Activated effector memory CD4-positive, alpha-beta T cell treated with anti-CD3 and anti-CD28 coated beads, Interleukin-2, amount 50 U/mL, for 16 hours (primary cell): ENCODE results near the gene VAPA.

ENCODE experiments used
- DNase-seq: peaks from one replicate; pipeline ENCODE4 v3.0.0-alpha.2; 2020

The VAPA gene

DNA sequence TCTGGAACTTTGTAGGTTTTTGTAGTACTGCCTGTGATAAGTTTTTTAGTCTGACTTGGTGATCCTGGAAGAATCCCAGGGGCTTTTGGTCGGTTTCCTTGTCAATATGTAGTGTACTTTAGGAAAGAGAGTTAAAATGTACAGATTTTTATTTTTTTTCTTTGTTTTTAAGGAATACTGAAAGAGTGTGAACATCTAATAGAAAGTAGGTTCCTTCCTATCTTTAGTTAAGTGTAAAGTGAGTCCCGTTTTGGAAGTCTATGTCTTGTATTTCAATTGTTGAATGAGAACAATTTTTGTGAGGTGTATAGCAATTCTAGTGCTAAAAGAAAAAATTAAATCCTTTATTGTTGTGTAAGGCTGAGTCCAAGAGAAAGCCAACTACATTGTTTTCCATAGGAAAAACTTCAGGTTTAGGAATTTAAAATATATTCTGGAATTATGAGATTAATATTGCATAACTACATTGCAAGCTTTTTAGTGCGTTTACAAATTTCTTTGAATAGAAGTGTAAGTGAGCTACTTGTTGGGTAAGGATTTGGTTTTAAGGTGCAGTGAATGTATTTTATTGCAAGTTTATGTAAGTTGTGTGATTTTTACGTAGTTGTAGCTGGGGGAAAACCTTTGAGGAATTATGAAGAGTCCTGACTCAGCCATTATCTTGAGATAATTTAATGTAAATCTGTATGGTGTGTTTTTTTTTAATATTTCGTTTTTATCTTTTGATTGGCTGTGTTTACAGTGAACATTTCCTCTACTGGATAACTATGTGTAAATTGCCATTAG is 1.7 kb downstream of the VAPA start:
- DNase-seq: no peak

- no peak for DNase-seq
These were observed 2.3 kb downstream of the VAPA start for GRCh38 chr18:9916077-9916639.

DNA sequence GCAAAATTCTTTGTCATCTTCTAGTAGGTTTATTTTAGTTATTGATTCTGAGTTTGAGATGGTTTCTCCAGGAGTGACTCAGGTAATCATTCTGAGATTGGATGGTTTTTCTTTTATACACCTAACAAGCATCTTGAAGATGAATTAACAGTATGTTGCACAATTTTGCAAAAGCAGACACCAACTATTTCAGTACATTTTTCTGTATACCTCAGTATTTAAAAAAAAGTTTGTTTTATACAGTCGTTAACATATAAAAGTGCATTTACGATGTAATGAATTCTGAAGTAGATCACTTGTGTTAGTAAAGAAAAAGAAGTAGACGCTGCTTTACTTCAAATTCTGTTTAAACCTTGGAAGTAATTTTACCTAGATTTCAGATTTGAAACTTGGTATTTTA is 3.0 kb downstream of the VAPA start:
- no peak for DNase-seq

- no peak for DNase-seq
These were observed 4.3 kb downstream of the VAPA start for GRCh38 chr18:9918016-9918680.

GRCh38 chr18:9919564-9920232 is 5.9 kb downstream of the VAPA start:
- no peak for DNase-seq

DNA sequence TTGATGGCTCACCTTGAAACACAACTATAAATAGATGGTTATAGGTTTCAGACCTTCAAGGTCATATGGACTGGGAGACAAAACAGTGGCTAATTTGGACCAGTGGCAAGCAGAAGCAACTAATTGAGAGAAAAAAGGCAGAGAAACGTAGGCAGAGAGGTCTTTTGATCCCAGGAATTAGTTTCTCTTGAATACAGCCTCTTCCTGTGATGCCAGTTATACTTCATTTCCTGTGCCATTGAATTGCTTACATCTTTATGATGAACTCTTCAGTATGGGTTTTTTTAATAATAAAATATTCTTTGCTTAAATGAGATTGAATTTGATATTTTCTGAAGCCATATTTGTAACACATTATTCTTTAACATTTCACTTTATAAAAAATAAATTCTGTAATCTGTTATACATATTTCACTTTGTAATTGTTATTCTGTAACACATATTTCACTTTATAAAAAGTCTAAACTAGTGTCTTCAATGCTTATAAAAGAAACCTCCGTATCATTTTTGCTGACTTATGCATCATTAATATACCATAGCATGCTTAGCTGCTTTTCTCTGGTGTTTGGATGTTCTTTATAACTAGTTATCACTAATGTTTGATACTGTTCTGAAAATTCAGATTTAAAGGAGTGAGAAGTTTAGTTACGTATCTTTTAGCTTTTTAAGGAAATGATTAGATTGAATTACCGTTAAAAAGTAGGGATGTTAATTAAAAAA is 8.9 kb downstream of the VAPA start:
- DNase-seq: no peak

DNA sequence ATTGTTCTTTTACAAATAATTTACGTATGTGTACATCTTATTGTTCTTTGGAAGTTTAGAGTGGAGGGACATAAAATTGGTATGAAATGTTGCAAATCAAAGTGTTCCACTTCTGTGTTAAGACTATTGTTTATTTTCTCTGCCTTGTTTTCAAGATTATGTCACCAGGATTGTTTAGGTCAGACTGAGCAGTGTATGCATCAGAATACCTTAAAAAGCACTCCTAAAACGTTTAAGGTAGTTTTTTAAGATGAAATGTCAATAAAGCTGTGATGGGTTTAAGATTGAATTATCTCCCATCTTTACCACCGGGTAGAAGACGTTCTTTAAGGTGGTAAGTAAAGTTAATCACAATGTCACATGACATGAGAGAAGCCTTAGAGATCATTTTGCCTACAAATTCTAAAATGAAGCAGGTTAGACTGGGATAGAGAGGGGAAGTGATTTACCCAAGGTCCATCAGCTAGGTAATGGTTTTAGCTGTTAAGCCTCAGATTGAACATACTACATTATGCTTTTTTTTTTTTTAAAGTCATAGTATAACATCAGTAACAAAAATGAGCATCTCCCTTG is 10.6 kb downstream of the VAPA start:
- no peak for DNase-seq

DNA sequence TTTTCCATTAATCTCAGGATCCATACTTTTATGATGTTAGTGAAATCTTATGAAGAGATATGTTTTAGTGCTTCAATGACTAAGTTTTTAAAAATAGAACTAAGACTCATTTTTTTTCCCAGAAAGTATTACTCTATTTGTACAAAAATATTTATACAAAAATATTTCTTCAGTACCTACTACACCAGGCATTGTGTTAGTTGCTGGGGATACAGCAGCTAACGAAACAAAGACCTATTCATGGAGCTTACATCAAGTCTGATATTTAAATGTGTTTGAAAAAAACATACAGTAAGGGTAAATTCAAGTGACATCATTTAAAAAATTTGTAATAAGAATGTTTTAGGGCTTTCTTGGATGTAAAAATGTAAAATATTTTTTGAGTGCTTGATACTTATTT is 11.6 kb downstream of the VAPA start:
- DNase-seq: no peak

DNA sequence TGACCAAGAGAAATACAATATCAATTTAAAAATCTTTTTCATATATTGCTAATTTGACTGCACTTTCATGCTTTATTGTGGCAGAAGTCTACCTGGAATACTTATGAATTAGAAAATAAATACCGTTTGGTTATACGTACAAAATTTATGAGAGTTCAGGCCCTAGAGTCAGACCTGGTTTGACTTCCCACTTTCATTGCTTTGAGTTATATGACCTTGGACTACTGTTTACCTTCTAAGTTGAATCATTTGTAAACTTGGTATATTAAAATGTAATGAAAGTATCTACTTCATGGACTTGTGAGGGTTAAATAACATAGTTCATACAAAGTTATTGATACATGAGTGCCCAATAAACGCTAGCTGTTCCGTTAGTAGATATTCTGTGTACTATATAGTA is 12.0 kb downstream of the VAPA start:
- DNase-seq: no peak

GRCh38 chr18:9926223-9926894 is 12.5 kb downstream of the VAPA start:
- no peak for DNase-seq

GRCh38 chr18:9926977-9927376 is 13.2 kb downstream of the VAPA start:
- DNase-seq: no peak

DNA sequence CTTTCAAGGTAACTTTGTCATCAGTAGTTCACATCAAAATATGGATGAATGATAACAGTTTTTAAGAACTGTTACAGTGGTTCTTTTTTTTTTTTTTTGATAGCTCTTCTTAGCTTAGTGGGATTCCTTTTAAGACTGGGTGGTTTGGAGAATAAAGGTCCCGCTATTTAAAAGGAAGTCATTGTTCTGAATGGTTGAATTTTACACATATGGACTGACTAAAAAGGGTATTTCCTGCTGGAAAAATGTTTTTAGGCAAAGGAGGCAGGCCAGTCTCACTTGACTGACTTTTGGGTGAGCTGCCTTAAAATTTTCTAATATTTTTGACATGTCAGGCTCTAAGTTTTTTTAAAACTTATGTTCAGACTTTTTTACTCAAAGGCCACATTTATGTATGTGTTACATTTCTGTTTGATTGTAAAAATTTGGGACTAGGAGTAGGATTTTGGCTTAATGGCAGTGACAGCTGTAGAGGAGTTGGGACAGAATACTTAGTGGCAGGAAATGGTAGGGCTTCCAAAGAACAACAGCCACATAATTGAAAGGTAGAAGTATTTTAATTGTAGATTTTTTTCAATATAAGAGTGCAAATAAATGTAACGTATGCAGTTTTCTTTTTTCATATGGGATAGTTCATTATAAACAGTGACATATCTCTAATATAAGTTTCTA is 13.7 kb downstream of the VAPA start:
- no peak for DNase-seq

GRCh38 chr18:9928646-9929259 is 14.9 kb downstream of the VAPA start:
- DNase-seq: no peak

- no peak for DNase-seq
These were observed 16.6 kb downstream of the VAPA start for GRCh38 chr18:9930299-9930884.

DNA sequence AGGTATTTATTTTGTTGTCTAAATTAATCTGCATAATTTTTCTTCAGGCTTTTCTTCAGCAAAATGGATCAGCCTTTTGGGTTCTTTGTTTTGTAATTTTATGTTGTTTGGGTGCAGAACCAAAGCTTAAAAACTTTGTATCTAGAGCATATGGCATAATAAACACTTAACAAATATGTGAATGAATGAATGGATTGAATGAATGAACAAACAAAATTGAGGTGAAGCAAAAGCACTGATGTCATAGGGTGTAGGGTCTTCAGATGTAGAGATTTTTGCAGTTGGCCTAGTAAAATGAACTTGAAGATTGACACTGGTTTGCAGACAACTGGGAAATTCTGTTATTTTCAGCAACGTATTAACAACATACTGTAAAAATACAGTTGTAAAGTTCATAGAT is 17.3 kb downstream of the VAPA start:
- DNase-seq: no peak

DNA sequence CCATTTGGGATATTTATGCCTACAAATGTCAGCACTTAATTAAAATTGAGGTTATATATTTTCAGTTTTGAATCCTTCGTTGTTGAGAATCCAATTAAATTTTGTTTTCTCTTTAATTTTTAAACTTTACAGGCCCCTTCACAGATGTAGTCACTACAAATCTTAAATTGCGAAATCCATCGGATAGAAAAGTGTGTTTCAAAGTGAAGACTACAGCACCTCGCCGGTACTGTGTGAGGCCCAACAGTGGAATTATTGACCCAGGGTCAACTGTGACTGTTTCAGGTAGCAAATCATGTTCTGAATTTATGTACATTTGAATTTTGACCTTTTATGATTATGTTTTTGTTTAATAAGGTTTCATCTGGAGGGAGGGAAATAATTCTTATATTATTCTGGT is 17.9 kb downstream of the VAPA start:
- no peak for DNase-seq

DNA sequence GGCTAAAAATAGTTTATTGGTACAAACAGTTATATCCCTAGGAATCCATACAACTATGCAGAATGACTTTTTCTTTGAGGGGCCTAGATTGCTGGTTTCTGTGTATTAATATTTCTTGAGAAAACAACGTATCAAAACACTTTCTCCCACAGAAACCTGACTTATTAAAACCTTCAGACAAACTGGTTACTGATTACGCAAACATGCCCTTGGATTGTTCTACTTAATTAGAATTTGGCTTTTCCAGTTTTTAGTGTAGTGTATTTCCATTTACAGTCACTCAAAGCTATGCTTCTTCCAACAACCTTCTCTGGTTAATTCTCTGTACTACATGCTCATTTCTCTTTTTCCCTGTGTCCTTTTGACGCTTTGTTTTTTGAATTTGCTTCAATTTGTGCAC is 20.0 kb downstream of the VAPA start:
- DNase-seq: no peak

GRCh38 chr18:9934274-9934673 is 20.5 kb downstream of the VAPA start:
- no peak for DNase-seq

DNA sequence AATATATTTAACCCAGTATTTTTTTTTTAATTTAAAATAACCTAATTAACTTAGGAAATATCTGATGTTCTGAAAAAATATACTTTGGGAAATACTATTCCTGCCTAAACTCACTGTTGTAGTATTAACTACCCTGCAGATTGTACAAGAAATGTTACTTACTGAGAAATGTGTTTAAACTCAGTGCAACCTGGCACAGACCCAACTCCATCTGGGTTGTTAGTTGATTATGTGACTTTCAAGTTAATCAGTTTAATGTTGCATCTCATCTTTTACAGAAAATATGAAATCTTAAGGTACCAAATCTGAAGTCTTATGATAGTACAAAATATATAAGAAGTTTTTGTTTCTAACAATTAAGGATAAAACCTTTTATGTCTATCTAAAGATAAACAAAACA is 27.3 kb downstream of the VAPA start:
- no peak for DNase-seq

DNA sequence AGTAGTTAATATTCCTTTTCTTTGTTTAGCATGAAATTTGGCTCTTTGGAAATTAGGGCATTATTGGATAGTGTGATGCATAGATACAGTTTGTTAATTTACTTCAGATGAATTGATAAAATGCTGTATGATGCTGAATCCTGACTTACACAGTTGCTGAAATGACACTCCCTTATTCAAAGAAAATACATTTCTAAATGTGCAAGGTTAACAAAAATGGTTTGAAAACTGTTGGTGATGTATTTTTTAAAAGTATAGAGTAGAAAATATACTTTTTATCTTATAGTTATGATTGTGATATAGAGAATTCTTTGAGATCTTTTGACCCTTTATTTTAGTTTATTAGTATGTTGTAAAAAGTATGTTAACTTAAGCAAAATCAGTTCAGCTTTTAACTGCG is 27.8 kb downstream of the VAPA start:
- no peak for DNase-seq

DNA sequence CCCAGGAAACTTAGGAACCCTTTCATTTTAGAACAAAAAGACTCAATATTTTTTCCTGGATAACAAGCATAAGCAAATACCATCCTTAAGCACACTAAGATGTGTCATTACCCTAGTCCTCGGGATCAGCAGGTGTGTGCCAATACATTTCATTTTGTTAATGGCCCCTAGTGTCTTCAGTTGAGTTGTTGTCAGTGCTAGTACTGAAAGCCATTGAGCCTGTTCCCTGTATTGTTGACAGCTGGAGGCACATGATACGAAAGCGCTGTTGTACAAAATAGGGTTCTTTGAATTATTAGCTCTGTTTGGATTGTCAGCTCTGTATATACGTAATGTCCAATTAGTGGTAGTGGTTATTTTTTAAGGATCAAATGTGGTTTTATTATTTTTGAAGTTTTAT is 29.5 kb downstream of the VAPA start:
- DNase-seq: no peak
